OCI-LY1 (cell line): ENCODE data around the gene ZFP69.
"Not testable (repeated sequence)": the region's sequence is repeated elsewhere in the genome, so short reads cannot be mapped to it uniquely, and the experiment has no call there.

Experiments
- H2AFZ ChIP-seq: fragments of 200-600 bp; sonication (generic), shearing (Covaris generic); 2 replicates; pipeline ENCODE4 v1.6.0; 2014; ENCODE audit warnings: antibody characterized with exemption, mild to moderate bottlenecking, low read length
- H3F3A ChIP-seq: fragments of 200-600 bp; sonication (generic), shearing (Covaris generic); 2 replicates; pipeline ENCODE4 v1.6.0; 2014; ENCODE audit warnings: mild to moderate bottlenecking, antibody characterized with exemption, low read length, moderate library complexity; ENCODE audit not compliant: insufficient read depth
- H3K27ac ChIP-seq: fragments of 200-600 bp; sonication (generic); 2 replicates; pipeline ENCODE4 v1.5.1; 2014; ENCODE audit warnings: low read length, mixed run types, mild to moderate bottlenecking, low read depth; ENCODE audit not compliant: poor library complexity, severe bottlenecking
- H3K27me3 ChIP-seq: fragments of 200-600 bp; sonication (generic); 2 replicates; pipeline ENCODE4 v1.6.0; 2014; ENCODE audit warnings: antibody characterized with exemption, mild to moderate bottlenecking, low read length, moderate library complexity; ENCODE audit not compliant: insufficient read depth
- H3K36me3 ChIP-seq: fragments of 200-600 bp; sonication (generic); 2 replicates; pipeline ENCODE4 v1.6.1; 2014; ENCODE audit warnings: mild to moderate bottlenecking, antibody characterized with exemption, low read length, moderate library complexity, mixed read lengths; ENCODE audit not compliant: insufficient read depth
- H3K4me1 ChIP-seq: fragments of 200-600 bp; sonication (generic); 2 replicates; pipeline ENCODE4 v1.5.1; 2014; ENCODE audit warnings: mild to moderate bottlenecking, low read length, moderate library complexity; ENCODE audit not compliant: insufficient read depth, severe bottlenecking
- H3K4me2 ChIP-seq: fragments of 200-600 bp; sonication (generic), shearing (Covaris generic); 2 replicates; pipeline ENCODE4 v1.6.1; 2014; ENCODE audit warnings: low read length
- H3K4me3 ChIP-seq: fragments of 200-600 bp; sonication (generic); 2 replicates; pipeline ENCODE4 v1.5.1; 2014; ENCODE audit warnings: low read length, low read depth, mild to moderate bottlenecking, mixed read lengths; ENCODE audit not compliant: poor library complexity, severe bottlenecking
- H3K79me2 ChIP-seq: fragments of 200-600 bp; shearing (Covaris generic); 2 replicates; pipeline ENCODE4 v1.6.1; 2016; ENCODE audit warnings: mixed run types, low read length, mixed read lengths; ENCODE audit not compliant: insufficient read depth
- H3K9ac ChIP-seq: fragments of 200-600 bp; sonication (generic), shearing (Covaris generic); 2 replicates; pipeline ENCODE4 v1.6.1; 2014; ENCODE audit warnings: mild to moderate bottlenecking, low read length, mixed read lengths
- H3K9me2 ChIP-seq: fragments of 200-600 bp; sonication (generic), shearing (Covaris generic); 2 replicates; pipeline ENCODE4 v1.6.1; 2014; ENCODE audit warnings: low read depth, mild to moderate bottlenecking, low read length, mixed read lengths
- H3K9me3 ChIP-seq: fragments of 200-600 bp; shearing (Covaris generic); 2 replicates; pipeline ENCODE4 v1.6.1; 2014; ENCODE audit warnings: low read length, mixed read lengths
- H4K20me1 ChIP-seq: fragments of 200-600 bp; sonication (generic), shearing (Covaris generic); 2 replicates; pipeline ENCODE4 v1.6.0; 2016; ENCODE audit warnings: mild to moderate bottlenecking, low read length; ENCODE audit not compliant: insufficient read depth
- CTCF ChIP-seq: fragments of 200-600 bp; sonication (generic), shearing (Covaris generic); IDR thresholded peaks from 2 replicates; pipeline ENCODE4 v1.5.1; 2017; ENCODE audit warnings: mild to moderate bottlenecking, antibody characterized with exemption, low read length, moderate library complexity, mixed read lengths
- EZH2 ChIP-seq: fragments of 200-600 bp; sonication (generic), shearing (Covaris generic); IDR thresholded peaks from 2 replicates; pipeline ENCODE4 v1.8.0; 2017; ENCODE audit warnings: borderline replicate concordance, mixed run types, mild to moderate bottlenecking, antibody characterized with exemption, low read length, moderate library complexity, mixed read lengths

ZFP69 gene

GRCh38 chr1:40478276-40478675, 1.2 kb downstream of the ZFP69 start:
- Histone ChIP-seq H3K36me3 (peaks cover 22% of the 10 kb centered on the region), H3K79me2 (no peaks in the 10 kb centered on the region), H3K4me3 (peak overlapping the region; percentile 78), H3F3A (no peaks in the 10 kb centered on the region), H3K9ac (peak overlapping the region; percentile 83; the same call in 1 of the 2 replicates), H4K20me1 (no peaks in the 10 kb centered on the region), H3K27me3 (no peaks in the 10 kb centered on the region), H2AFZ (no peak overlapping the region), H3K4me2 (peak overlapping the region; percentile 92), H3K9me3 (peaks cover 10% of the 10 kb centered on the region), H3K9me2 (no peaks in the 10 kb centered on the region), H3K4me1 (peaks cover 15% of the 10 kb centered on the region), H3K27ac (no peak overlapping the region)
- TF ChIP-seq EZH2 (no peak), CTCF (no peak)

GRCh38 chr1:40479156-40479555, 2.1 kb downstream of the ZFP69 start:
- Histone ChIP-seq H3K36me3 (peaks cover 28% of the 10 kb centered on the region), H3K4me1 (peaks cover 15% of the 10 kb centered on the region), H3K9ac (no peak overlapping the region), H3K9me3 (peaks cover 11% of the 10 kb centered on the region), H3K4me3 (no peak overlapping the region), H3K79me2 (no peaks in the 10 kb centered on the region), H3K9me2 (no peaks in the 10 kb centered on the region), H3F3A (no peaks in the 10 kb centered on the region), H4K20me1 (no peaks in the 10 kb centered on the region), H3K27ac (no peak overlapping the region), H3K4me2 (no peak overlapping the region), H3K27me3 (no peaks in the 10 kb centered on the region), H2AFZ (no peak overlapping the region)
- TF ChIP-seq EZH2: no peak
- TF ChIP-seq CTCF: no peak

GRCh38 chr1:40495315-40495903, 18.3 kb downstream of the ZFP69 start:
- no peak overlapping the region for H3K27ac ChIP-seq
- peaks cover 50% of the 10 kb centered on the region for H3K36me3 ChIP-seq
- TF ChIP-seq CTCF (no peak), EZH2 (no peak)
- no peak overlapping the region for H3K4me3 ChIP-seq
- H3F3A ChIP-seq: no peaks in the 10 kb centered on the region
- no peaks in the 10 kb centered on the region for H3K79me2 ChIP-seq
- no peak overlapping the region for H2AFZ ChIP-seq
- no peaks in the 10 kb centered on the region for H3K4me1 ChIP-seq
- no peaks in the 10 kb centered on the region for H3K27me3 ChIP-seq
- no peaks in the 10 kb centered on the region for H4K20me1 ChIP-seq
- no peaks in the 10 kb centered on the region for H3K9me2 ChIP-seq
- H3K9me3 ChIP-seq: peaks cover 52% of the 10 kb centered on the region
- no peak overlapping the region for H3K4me2 ChIP-seq
- H3K9ac ChIP-seq: no peak overlapping the region

DNA sequence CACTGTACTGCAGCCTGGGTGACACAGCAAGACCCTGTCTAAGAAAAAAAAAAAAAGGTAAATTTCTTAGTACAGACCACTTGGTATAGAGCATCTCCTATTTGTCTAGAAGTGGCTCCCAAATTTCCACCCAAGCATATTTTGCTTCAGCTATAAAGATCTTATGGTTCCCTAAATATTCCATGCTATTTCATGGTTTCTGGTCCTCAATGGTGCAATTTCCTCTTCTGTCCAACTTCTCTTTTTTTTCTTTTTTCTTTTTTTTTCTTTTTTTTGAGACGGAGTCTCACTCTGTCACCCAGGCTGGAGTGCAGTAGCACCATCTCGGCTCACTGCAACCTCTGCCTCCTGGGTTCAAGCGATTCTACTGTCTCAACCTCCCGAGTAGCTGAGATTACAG, 25.6 kb downstream of the ZFP69 start:
- not testable (repeated sequence) for H4K20me1 ChIP-seq, H3K4me3 ChIP-seq, H3K4me2 ChIP-seq, H3F3A ChIP-seq, H3K36me3 ChIP-seq, H3K27ac ChIP-seq, H3K9me2 ChIP-seq, H2AFZ ChIP-seq, H3K79me2 ChIP-seq, H3K4me1 ChIP-seq, H3K9ac ChIP-seq, H3K27me3 ChIP-seq
- peaks cover 35% of the 10 kb centered on the region for H3K9me3 ChIP-seq
